MM.1S (cell line): ENCODE measurements around the gene DAB2IP.

Source experiments
- DNase-seq: peaks from one replicate; pipeline ENCODE4 v3.0.0-alpha.2; 2015
- H2AFZ ChIP-seq: fragments of 300-600 bp; sonication (generic); 2 replicates; pipeline ENCODE4 v1.6.0; 2016; ENCODE audit warnings: antibody characterized with exemption, low read length
- H3F3A ChIP-seq: fragments of 300-600 bp; sonication (generic); 2 replicates; pipeline ENCODE4 v1.6.1; 2016; ENCODE audit warnings: mild to moderate bottlenecking, antibody characterized with exemption, low read length, moderate library complexity, mixed read lengths; ENCODE audit not compliant: insufficient read depth
- H3K27ac ChIP-seq: fragments of 300-600 bp; sonication (generic); 2 replicates; pipeline ENCODE4 v1.5.1; 2016; ENCODE audit warnings: mild to moderate bottlenecking, low read length
- H3K27me3 ChIP-seq: fragments of 300-600 bp; sonication (generic); replicated peaks from 2 replicates; pipeline ENCODE4 v1.6.0; 2016; ENCODE audit warnings: low read length; ENCODE audit not compliant: insufficient read depth
- H3K36me3 ChIP-seq: fragments of 300-600 bp; sonication (generic); replicated peaks from 2 replicates; pipeline ENCODE4 v1.6.1; 2016; ENCODE audit warnings: mild to moderate bottlenecking, low read length, mixed read lengths; ENCODE audit not compliant: insufficient read depth
- H3K4me1 ChIP-seq: fragments of 300-600 bp; sonication (generic); 2 replicates; pipeline ENCODE4 v1.6.1; 2016; ENCODE audit warnings: low read length, mixed read lengths
- H3K4me2 ChIP-seq: fragments of 300-600 bp; sonication (generic); 2 replicates; pipeline ENCODE4 v1.6.0; 2016; ENCODE audit warnings: low read depth, low read length
- H3K4me3 ChIP-seq: fragments of 300-600 bp; sonication (generic); 2 replicates; pipeline ENCODE4 v1.5.1; 2016; ENCODE audit warnings: low read length, mixed read lengths
- H3K79me2 ChIP-seq: fragments of 300-600 bp; sonication (generic); 2 replicates; pipeline ENCODE4 v1.6.1; 2016; ENCODE audit warnings: mixed run types, low read length, mixed read lengths
- H3K9ac ChIP-seq: fragments of 300-600 bp; sonication (generic); 2 replicates; pipeline ENCODE4 v1.6.1; 2016; ENCODE audit warnings: low read length, mixed read lengths
- H3K9me2 ChIP-seq: fragments of 300-600 bp; sonication (generic); replicated peaks from 2 replicates; pipeline ENCODE4 v1.6.1; 2016; ENCODE audit warnings: mild to moderate bottlenecking, low read length, mixed read lengths; ENCODE audit not compliant: insufficient read depth
- H3K9me3 ChIP-seq: fragments of 300-600 bp; sonication (generic); replicated peaks from 2 replicates; pipeline ENCODE4 v1.6.1; 2016; ENCODE audit warnings: mild to moderate bottlenecking, low read length, mixed read lengths; ENCODE audit not compliant: insufficient read depth
- H4K20me1 ChIP-seq: fragments of 300-600 bp; sonication (generic); 2 replicates; pipeline ENCODE4 v1.6.1; 2016; ENCODE audit warnings: mild to moderate bottlenecking, low read length, moderate library complexity, mixed read lengths; ENCODE audit not compliant: insufficient read depth
- CTCF ChIP-seq: fragments of 300-600 bp; sonication (generic); IDR thresholded peaks from 2 replicates; pipeline ENCODE4 v1.5.1; 2016; ENCODE audit warnings: antibody characterized with exemption, low read length, mixed read lengths
- EZH2 ChIP-seq: fragments of 300-600 bp; sonication (generic); optimal IDR thresholded peaks from 2 replicates; pipeline ENCODE3; 2017; ENCODE audit warnings: low read depth, mild to moderate bottlenecking, antibody characterized with exemption, low read length, mixed read lengths
- EZH2phosphoT487 ChIP-seq: fragments of 300-600 bp; sonication (generic); IDR thresholded peaks from 2 replicates; pipeline ENCODE4 v1.6.1; 2018; ENCODE audit warnings: antibody characterized with exemption, low read length

Gene DAB2IP

GRCh38 chr9:121736934-121737462, 85.6 kb downstream of the DAB2IP start:
- Histone ChIP-seq H3K27ac (no peak overlapping the region), H3K9me3 (no peaks in the 10 kb centered on the region), H3K4me1 (peaks cover 26% of the 10 kb centered on the region), H3K4me3 (no peak overlapping the region), H4K20me1 (no peaks in the 10 kb centered on the region), H3K79me2 (no peaks in the 10 kb centered on the region), H3K9ac (no peak overlapping the region), H3K4me2 (no peak overlapping the region), H3K9me2 (no peaks in the 10 kb centered on the region), H2AFZ (no peak overlapping the region), H3F3A (no peaks in the 10 kb centered on the region), H3K27me3 (no peaks in the 10 kb centered on the region), H3K36me3 (no peaks in the 10 kb centered on the region)
- DNase-seq, result no peak
- TF ChIP-seq CTCF (no peak), EZH2phosphoT487 (no peak), EZH2 (no peak)

GRCh38 chr9:121737481-121737931, 86.1 kb downstream of the DAB2IP start:
- Histone ChIP-seq H2AFZ (no peak overlapping the region), H3K79me2 (no peaks in the 10 kb centered on the region), H3K27ac (no peak overlapping the region), H3K9ac (no peak overlapping the region), H3K4me1 (peaks cover 25% of the 10 kb centered on the region), H3K4me2 (no peak overlapping the region), H3K9me3 (no peaks in the 10 kb centered on the region), H3K4me3 (no peak overlapping the region), H3K9me2 (no peaks in the 10 kb centered on the region), H3K36me3 (no peaks in the 10 kb centered on the region), H3K27me3 (no peaks in the 10 kb centered on the region), H4K20me1 (no peaks in the 10 kb centered on the region), H3F3A (no peaks in the 10 kb centered on the region)
- TF ChIP-seq CTCF, result no peak
- no peak for DNase-seq

GRCh38 chr9:121738411-121738810, 87.0 kb downstream of the DAB2IP start:
- peaks cover 17% of the 10 kb centered on the region for H3K4me1 ChIP-seq
- H3K9me3 ChIP-seq, result no peaks in the 10 kb centered on the region
- no peak overlapping the region for H2AFZ ChIP-seq
- no peak for TF ChIP-seq EZH2
- TF ChIP-seq CTCF, result no peak
- no peak overlapping the region for H3K9ac ChIP-seq
- H3K79me2 ChIP-seq, result no peaks in the 10 kb centered on the region
- H4K20me1 ChIP-seq, result no peaks in the 10 kb centered on the region
- DNase-seq, result peak; percentile 25
- no peaks in the 10 kb centered on the region for H3K9me2 ChIP-seq
- no peaks in the 10 kb centered on the region for H3K36me3 ChIP-seq
- H3K27ac ChIP-seq, result no peak overlapping the region; the same call in 1 of the 2 replicates
- no peak overlapping the region for H3K4me2 ChIP-seq
- H3F3A ChIP-seq, result no peaks in the 10 kb centered on the region
- no peaks in the 10 kb centered on the region for H3K27me3 ChIP-seq
- H3K4me3 ChIP-seq, result no peak overlapping the region
